OCI-LY3 (cell line): Measurements from ENCODE around the gene DHX57.

ENCODE experiments used
- EZH2phosphoT487 ChIP-seq: fragments of 200-600 bp; shearing (Covaris generic); IDR thresholded peaks from 2 replicates; pipeline ENCODE4 v1.6.1; 2018; ENCODE audit warnings: antibody characterized with exemption, mixed run types, low read depth
- TF ChIP-seq, protein P1 (sequence below): fragments of 200-600, 300-600 bp; sonication (generic); IDR thresholded peaks from 2 replicates; pipeline ENCODE4 v1.5.1; 2014; ENCODE audit warnings: antibody characterized with exemption, low read length, low read depth

DNA sequence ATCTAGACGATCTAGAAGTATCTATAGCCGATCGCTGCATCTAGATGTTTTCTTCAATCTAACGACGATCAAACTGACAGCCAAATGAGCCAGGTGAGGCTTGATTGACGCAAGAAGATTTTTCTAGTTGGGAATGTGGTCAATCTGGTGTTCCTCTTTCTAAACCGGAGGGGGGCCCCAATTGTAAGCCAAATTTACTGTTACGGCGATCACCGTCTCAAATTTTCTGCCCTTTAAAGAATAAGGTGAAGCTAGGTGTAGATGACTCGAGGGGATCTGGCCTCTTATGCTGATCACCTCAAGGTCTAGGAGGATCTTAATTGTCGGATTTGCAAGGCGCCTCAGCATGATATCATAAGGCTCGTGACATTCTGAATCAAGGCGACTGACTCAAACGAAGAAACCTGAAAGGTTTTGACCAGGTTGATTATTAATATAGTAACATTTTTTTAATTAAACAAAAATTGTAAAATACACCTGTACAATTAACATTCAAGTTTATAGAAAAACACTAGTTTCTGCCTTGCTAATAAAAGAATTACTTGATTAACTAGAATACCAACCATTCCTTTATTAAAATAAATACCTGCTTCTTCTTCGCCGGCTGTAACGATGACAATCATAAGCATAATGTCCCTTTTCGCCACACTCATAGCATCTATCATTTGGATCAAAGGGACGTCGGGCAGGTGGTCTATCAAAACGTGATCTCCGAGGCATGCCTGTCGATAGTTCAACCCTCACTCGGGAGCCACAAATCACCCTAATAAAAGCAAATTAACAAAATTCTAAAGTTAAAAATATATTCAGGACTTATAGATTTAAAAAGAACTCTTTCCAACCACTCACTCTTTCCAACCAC is 126.6 kb downstream of the DHX57 start:
- TF ChIP-seq, protein P1, sequence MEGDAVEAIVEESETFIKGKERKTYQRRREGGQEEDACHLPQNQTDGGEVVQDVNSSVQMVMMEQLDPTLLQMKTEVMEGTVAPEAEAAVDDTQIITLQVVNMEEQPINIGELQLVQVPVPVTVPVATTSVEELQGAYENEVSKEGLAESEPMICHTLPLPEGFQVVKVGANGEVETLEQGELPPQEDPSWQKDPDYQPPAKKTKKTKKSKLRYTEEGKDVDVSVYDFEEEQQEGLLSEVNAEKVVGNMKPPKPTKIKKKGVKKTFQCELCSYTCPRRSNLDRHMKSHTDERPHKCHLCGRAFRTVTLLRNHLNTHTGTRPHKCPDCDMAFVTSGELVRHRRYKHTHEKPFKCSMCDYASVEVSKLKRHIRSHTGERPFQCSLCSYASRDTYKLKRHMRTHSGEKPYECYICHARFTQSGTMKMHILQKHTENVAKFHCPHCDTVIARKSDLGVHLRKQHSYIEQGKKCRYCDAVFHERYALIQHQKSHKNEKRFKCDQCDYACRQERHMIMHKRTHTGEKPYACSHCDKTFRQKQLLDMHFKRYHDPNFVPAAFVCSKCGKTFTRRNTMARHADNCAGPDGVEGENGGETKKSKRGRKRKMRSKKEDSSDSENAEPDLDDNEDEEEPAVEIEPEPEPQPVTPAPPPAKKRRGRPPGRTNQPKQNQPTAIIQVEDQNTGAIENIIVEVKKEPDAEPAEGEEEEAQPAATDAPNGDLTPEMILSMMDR, result no peak
- TF ChIP-seq EZH2phosphoT487, result no peak
